Astrocyte of the cerebellum (primary cell): ENCODE data around the gene AGO4.
"Not testable (repeated sequence)": the region's sequence is repeated elsewhere in the genome, so short reads cannot be mapped to it uniquely, and the experiment has no call there.

Experiments used
- DNase-seq: peaks from one replicate; pipeline ENCODE4 v3.0.0-alpha.2; 2011; ENCODE audit warnings: low read depth
- H3K4me3 ChIP-seq: 2 replicates; pipeline ENCODE4 v1.5.1; 2011; ENCODE audit warnings: mild to moderate bottlenecking, low read depth, low read length, moderate library complexity
- CTCF ChIP-seq: IDR thresholded peaks from 2 replicates; pipeline ENCODE4 v1.5.1; 2012; ENCODE audit warnings: low read length, low read depth, moderate library complexity, mild to moderate bottlenecking; ENCODE audit errors: missing control alignments
- in situ Hi-C: cut with HindIII; loops from 2 replicates; pipeline ENCODE4 v1.10.0; 2017; ENCODE audit warnings: low sequenced_read_pairs

The AGO4 gene

DNA sequence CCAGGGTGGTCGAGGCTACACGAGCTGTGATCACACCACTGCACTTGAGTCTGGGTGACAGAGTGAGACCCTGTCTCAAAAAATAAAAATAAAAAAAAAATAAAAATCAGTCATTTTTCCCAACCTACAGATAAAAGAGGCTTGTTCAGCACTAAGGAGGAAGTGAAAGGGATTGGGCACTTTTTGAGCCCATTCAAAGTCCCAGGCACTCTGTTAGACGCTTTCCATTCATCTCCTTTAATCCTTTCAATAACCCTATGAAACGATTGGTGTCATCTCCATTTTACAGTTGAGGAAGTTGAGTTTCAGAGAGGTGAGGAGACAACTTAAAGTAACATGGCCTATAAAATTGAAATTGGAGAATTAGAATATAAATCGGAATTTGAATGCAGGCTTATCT lies 10.4 kb upstream of the AGO4 start:
- in situ Hi-C loops, result no loop called here
- no peak for DNase-seq
- no peak overlapping the region for H3K4me3 ChIP-seq
- TF ChIP-seq CTCF, result no peak

DNA sequence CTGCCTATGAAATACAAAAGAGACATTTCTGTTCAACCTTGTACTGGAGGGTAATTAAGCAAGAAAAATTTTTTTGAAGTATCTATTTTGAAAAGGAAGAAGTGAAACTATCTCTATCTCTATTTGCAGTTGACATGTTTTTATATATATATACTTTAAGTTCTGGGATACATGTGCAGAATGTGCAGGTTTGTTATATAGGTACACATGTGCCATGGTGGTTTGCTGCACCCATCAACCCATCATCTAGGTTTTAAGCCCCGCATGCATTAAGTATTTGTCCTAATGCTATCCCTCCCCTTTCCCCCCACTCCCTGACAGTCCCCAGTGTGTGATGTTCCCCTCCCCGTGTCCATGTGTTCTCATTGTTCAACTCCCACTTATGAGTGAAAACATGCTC lies 9.8 kb upstream of the AGO4 start:
- DNase-seq, H3K4me3 ChIP-seq, in situ Hi-C loops: not testable (repeated sequence)

- H3K4me3 ChIP-seq, DNase-seq, in situ Hi-C loops: not testable (repeated sequence)
Observed at GRCh38 chr1:35800167-35800887, 7.5 kb upstream of the AGO4 start.

GRCh38 chr1:35808450-35809113 lies 766 bp downstream of the AGO4 start:
- peak overlapping the region; percentile 74 for H3K4me3 ChIP-seq
- no peak for TF ChIP-seq CTCF
- in situ Hi-C loops, result no loop called here
- DNase-seq, result no peak

DNA sequence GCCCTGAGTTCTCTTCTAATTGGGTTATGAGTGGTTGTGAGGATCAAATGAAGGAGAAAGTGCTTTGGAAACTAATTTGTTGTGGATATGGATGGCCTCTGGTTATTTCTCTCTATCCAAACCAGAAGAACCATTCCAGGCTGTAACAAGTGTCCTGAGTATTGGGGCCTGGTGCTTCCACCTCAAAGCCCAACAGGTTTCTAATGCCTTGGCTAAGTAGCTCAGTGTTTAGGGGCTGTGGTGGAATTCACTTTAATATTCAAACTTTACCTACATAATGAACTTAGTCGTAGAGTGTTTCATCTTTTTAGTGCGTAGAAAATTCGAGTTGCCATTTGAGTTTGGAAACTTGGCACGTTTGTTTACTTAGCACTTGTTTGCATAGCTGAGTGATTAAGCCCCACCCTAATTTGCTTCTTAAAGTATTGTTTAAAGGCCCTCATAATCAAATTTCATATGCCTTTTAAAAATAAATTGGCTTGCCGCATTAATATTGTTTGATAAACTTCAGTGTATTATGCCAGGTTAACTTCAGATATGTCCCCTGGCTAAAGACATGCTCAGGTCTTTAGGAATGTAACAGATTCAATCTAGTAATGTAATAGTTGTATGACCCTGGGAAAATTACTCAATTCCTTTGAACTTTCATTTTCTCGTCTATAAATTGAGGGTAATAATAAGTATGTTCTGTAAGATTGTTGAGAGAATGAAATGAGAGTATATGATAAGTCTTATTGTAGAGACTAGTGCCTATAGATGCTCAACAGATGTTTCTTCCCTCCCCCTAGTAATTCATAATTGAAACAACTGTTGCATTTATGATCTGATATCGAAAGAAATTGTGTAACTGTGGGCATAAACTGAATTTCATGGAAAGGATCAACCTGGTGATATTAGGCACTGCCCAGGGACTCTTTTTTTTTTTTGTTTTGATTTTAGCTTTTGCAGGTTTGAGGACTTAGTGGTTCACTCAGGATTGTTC lies 1.6 kb downstream of the AGO4 start:
- no peak for DNase-seq
- TF ChIP-seq CTCF, result no peak
- peak overlapping the region; percentile 74 for H3K4me3 ChIP-seq
- in situ Hi-C loops, result no loop called here

DNA sequence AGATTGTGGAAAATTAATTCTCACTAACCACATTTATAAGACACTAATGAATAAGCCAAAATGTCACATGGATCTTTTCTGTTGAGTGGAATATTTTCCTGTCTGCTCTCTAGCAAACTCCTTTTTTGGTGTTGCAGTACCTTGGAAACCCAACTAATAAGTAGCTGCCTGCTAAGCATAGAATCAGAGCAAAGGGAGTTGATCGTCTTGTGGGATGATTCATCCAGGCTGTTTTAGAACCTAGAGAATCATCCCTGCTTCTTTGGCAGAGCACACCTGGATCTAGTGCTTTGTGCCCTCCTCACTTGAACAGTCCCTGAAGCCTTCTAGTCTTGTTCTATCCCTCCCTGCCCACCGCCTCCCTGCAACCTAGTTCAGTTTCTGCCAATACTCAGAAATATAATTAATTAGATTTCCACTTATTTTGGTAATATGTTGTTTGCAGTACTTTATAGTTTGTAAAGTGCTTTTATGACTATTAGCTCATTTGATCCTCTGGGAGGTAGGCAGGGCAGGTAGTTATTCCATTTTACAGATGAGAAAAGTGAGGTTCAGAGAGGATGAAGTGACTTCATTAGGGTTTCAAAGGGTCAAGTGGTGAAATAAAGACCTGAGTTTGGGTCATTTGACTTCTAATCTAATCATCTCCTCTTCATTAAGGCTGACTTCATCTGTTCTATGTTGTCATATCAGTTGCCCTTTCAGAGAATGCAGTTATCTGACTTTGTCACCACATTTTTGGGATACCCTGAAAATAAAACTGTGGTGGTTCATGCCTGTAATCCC lies 2.5 kb downstream of the AGO4 start:
- TF ChIP-seq CTCF, result no peak
- peak; percentile 3 for DNase-seq
- in situ Hi-C loops, result no loop called here
- H3K4me3 ChIP-seq, result no peak overlapping the region

- H3K4me3 ChIP-seq, DNase-seq, in situ Hi-C loops: not testable (repeated sequence)
Observed at GRCh38 chr1:35812754-35813153, 4.9 kb downstream of the AGO4 start.
